ENCODE results near the gene CCDC78. TPM values are rescaled to one million over a fixed set of nuclear protein-coding genes. Genes with fewer than 3 reads are reported as not detected.

The CCDC78 gene
- total RNA-seq, 1 donor from 2014 or later: 0.16 TPM

- intact Hi-C loops (cut with DNase I): loop anchor here (2.0 to 5.0 kb wide), 2 partner anchors 20 to 46 kb away; partner anchors contain the start of genes ANTKMT, CHTF18 and RPUSD1
- peak; percentile 95 for DNase-seq (ENCODE audit: low spot score)
Observed at GRCh38 chr16:740764-741505, 14.7 kb upstream of the CCDC78 start, which contains the start of gene CIAO3. Gene CIAO3, minus strand, starts transcription at chr16:740997. Its CDS starts 12 bp downstream, at chr16:740985.

DNA sequence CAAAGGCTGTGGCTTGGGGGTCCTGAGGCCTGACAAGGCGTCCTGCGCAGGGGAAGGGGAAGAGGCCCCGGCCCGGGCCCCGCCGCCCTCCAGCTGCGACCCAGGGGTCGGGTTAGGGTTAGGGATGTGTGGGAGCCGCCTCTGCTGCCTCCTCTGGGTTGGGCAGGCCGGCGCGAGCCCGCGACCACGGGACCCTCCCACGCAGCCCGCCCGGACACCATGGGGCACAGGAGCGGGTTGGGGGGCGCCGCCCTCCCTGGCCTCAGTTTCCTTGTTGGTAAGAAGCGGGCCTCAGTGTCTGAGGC, 14.2 kb upstream of the CCDC78 start:
- DNase-seq (ENCODE audit: low spot score): no peak
- intact Hi-C loops (cut with DNase I): loop anchor here (2.0 to 5.0 kb wide), 2 partner anchors 20 to 47 kb away; partner anchors contain the start of genes ANTKMT, CHTF18 and RPUSD1

DNA sequence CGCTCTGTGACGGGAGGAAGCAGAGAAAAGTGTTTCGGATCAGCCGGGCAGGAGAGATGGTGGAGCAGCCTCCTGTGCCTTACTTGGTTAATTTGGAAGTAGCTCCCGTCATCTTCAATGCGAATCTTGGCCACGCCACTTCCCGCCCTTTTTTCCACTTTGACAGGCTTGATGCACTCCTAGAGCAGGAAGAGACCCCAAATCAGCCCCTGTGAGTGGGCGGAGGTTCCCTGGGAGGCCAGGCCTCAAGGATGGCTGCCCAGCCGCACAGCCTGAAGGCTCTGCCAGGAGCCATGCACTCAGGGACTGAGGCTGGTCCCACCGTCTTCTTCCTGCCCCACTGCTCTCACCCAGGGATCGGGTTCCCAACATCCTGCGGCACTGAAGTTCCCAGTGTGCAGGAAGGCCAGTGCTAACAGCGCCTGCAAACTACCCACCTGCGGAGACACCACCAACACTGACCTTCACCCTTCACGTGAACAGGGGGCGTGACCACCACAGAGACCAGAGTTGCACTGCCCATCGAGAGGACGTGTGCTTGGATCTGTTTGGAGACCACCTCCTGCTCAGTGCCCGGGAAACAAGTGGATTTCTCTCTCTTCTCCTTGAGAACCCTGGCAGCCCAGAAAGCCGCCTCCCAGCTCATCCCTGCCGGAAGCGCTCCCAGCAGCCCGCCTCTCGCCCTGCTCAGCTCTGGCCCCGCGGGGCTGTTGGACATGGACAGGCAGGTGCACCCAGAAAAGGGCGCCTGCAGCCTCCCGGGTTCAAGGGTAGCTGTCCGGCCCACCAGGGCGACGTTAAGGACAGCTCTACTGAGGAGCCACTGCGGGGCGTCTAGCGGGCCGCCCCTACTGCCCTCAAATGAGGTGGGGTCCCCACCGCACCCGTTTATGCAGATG, 13.6 kb upstream of the CCDC78 start:
- intact Hi-C loops (cut with DNase I): loop anchor here (2.0 to 5.0 kb wide), 2 partner anchors 19 to 47 kb away; partner anchors contain the start of genes ANTKMT, CHTF18 and RPUSD1
- DNase-seq (ENCODE audit: low spot score): no peak

- intact Hi-C loops (cut with DNase I): no loop called here
- DNase-seq (ENCODE audit: low spot score): no peak
Observed at GRCh38 chr16:736936-737481, 10.8 kb upstream of the CCDC78 start.

DNA sequence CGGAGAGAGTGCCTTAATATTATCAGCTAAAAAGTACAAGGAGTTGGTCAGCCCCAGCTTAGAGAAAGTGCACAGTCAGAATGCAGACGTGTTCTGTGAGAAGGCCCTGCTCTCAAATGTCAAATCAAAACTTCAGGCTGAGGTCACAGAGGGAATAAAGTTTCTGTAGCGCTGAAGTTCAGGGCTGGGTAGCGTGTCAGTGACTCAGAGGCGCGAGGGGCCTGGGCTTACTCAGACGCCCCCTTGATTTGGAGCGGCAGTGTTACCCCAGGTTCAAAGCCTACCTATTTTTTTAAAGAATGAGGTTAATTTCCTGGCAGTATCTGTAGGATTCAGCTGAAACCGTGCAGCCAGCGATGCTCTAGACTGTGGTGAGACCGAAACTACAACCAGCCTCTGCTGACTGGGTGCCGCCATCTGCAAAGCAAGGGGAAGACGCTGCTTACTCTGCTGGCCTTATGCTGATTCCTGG, 9.8 kb upstream of the CCDC78 start:
- no peak for DNase-seq (ENCODE audit: low spot score)
- intact Hi-C loops (cut with DNase I): no loop called here

DNA sequence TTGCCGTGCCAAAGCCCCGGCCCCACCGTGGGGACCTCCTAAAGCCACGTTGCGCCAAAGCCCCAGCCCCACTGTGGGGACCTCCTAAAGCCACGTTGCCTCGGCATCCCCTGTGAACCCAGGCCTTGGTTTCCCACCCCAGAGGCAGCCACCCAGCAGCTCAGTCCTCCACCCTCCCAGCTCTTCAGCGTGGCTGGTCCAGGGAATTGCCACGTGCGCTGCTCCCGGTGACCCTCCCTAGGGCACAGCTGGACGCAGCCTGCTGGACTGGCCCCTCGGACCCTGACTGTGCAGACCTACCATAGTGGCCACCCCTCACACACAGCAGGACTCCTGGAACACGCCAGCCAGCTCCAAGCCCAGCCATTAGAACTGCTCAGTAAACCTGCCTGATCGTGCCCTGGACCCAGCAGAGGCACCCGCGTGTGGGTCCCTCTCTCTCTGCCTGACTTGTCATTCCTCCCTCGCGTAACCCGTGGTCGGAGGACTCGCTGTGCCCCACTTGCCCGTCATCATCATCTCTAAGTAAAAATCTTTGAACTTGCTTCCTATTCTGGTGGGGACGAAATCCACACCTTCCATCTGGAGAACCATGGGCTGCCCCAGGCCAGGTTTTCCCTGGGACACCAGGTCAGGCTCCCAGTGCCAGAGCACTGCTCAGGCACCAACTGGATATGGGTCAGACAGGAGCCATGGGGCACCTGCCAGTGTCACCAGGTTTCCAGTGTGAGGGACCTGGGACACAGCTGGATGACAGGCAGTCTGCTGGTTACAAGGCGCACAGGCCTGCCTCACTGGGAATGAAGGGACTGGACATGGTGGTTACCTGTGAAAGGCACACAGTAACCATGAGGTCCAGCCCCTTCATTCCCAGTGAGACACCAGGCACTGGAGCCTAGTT, 9.0 kb upstream of the CCDC78 start:
- no peak for DNase-seq (ENCODE audit: low spot score)
- intact Hi-C loops (cut with DNase I): no loop called here

- intact Hi-C loops (cut with DNase I): no loop called here
- DNase-seq (ENCODE audit: low spot score): no peak
Observed at GRCh38 chr16:734208-734980, 8.2 kb upstream of the CCDC78 start.

- no peak for DNase-seq (ENCODE audit: low spot score)
Observed at GRCh38 chr16:733382-734207, 7.4 kb upstream of the CCDC78 start.

GRCh38 chr16:732936-733335, 6.7 kb upstream of the CCDC78 start:
- no peak for DNase-seq (ENCODE audit: low spot score)
- intact Hi-C loops (cut with DNase I): no loop called here

More at GRCh38 chr16:733382-734207, 7.4 kb upstream of the CCDC78 start:
- intact Hi-C loops (cut with DNase I): no loop called here

GRCh38 chr16:732332-732731, 6.1 kb upstream of the CCDC78 start:
- DNase-seq (ENCODE audit: low spot score): no peak
- intact Hi-C loops (cut with DNase I): no loop called here

- intact Hi-C loops (cut with DNase I): no loop called here
- no peak for DNase-seq (ENCODE audit: low spot score)
Observed at GRCh38 chr16:730666-731509, 4.6 kb upstream of the CCDC78 start.

- no peak for DNase-seq (ENCODE audit: low spot score)
- intact Hi-C loops (cut with DNase I): no loop called here
Observed at GRCh38 chr16:729768-730665, 3.8 kb upstream of the CCDC78 start.

DNA sequence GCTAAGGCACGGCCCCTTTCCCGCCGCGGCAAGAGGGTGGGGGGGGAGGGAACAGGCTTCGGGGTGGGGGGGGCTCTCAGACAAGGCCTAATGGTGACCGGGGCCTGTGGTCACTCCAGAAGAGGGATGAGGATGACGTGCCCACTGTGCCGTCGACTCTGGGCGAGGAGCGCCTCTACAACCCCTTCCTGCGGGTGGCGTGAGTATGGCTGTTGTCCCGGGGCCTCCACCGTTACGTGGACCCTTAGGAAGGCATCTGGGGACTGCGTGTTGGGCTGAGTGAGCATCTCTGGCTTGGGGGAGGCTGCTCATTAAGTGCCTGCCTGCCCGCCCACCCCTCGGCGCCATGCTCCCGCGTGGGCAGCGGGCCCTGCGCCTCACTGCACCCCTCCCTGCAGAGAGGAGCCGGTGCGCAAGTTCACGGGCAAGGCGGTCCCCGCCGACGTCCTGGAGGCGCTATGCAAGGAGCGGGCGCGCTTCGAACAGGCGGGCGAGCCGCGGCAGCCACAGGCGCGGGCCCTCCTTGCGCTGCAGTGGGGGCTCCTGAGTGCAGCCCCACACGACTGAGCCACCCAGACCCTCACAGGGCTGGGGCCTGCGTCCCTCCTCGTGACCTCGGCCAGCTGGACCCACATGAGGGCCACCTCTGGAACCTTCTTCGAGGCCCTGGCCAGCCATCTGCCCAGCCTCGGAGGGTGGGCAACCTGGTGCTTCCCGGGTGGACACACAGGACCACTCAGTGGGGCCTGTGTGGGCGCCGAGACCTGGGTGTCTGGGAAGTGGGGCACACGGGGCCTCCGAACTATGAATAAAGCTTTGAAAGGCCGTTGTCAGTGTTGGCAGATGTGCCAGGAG, 2.9 kb upstream of the CCDC78 start:
- no peak for DNase-seq (ENCODE audit: low spot score)
- intact Hi-C loops (cut with DNase I): no loop called here

DNA sequence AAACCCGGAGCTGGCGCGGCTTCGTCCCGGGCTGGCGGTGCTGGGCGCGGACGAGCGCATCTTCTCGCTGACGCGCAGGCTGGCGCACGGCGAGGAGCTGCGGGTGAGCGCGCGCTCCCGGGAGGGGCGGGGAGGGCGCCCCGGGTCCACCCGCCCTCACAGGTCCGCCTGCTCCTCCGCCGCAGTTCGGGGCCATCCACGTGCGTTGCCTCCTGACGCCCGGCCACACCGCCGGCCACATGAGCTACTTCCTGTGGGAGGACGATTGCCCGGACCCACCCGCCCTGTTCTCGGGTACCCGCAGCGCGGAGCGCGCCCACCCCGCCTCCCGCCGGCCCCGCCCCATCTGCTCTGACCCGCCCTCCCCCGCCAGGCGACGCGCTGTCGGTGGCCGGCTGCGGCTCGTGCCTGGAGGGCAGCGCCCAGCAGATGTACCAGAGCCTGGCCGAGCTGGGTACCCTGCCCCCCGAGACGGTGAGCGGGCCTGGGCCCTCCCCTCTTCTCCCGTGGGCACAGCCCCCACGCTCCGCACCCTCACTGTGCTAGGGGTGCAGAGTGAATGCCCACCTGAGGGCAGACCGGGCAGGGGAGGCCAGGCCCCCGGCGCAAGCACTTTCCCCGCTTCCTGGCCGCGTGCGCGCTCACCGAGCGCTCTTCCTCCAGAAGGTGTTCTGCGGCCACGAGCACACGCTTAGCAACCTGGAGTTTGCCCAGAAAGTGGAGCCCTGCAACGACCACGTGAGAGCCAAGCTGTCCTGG, 2.1 kb upstream of the CCDC78 start:
- DNase-seq (ENCODE audit: low spot score): no peak
- intact Hi-C loops (cut with DNase I): no loop called here

Data from cardiac septum (tissue), 1 donor.